HepG2 (cell line): ENCODE measurements around the gene FILIP1. TPM values are rescaled to one million over a fixed set of nuclear protein-coding genes. Genes with fewer than 3 reads are reported as not detected.

Experiments used
- ATAC-seq: fragments of 200-7000 bp; cut with Tn5 transposase; 3 replicates; pipeline ENCODE4 v1.9.1; 2020; ENCODE audit warnings: mild to moderate bottlenecking, moderate library complexity
- BruUV-seq: library from RNA; stranded (reverse); fragments of 400-500 nt; replicated peaks from 2 replicates; lab custom pipeline; 2021; lab: Mats Ljungman, UMichigan
- CTCF ChIA-PET: fragments of 300-600 bp; formaldehyde crosslinking; extraction: SDS; loops from one replicate; lab custom pipeline; 2021; ENCODE audit warnings: low total read pairs, inconsistent platforms, low intra/inter-chr PET ratio; lab: Yijun Ruan, JAX
- POLR2A ChIA-PET: fragments of 350-600 bp; sonication (Branson Sonifier 250); formaldehyde crosslinking; loops from one replicate; lab custom pipeline; 2020; ENCODE audit warnings: antibody characterized with exemption, inconsistent platforms; lab: Yijun Ruan, JAX
- DNase-seq: peaks from one replicate; pipeline ENCODE4 v3.0.0-alpha.2; 2015; ENCODE audit warnings: low spot score
- FAIRE-seq: peaks from 3 replicates; lab custom pipeline; 2011; peaks lifted over from hg19 to GRCh38; lab: Jason Lieb, UNC
- H2AFZ ChIP-seq: one replicate; pipeline ENCODE4 v1.6.1; 2011; ENCODE audit warnings: low read length, inconsistent platforms
- H3K27ac ChIP-seq: fragments of 300-600 bp; 3 replicates; pipeline ENCODE4 v1.8.0; 2011; ENCODE audit warnings: mixed run types, mild to moderate bottlenecking, mixed read lengths, low read length, inconsistent platforms; ENCODE audit not compliant: insufficient read depth; ENCODE audit errors: extremely low read length
- H3K27me3 ChIP-seq, 2 experiments: fragments of 200-600 bp in 1 of 2; 2 replicates in 1 of 2; 3 replicates in 1 of 2; pipeline versions ENCODE4 v1.6.0 to v1.8.0; 2011; ENCODE audit warnings: low read length in 2 of 2, mild to moderate bottlenecking in 2 of 2, moderate library complexity in 2 of 2, inconsistent platforms in 1 of 2; ENCODE audit not compliant: insufficient read depth in 2 of 2, control insufficient read depth in 1 of 2
- H3K36me3 ChIP-seq, 2 experiments: fragments of 200-600 bp in 1 of 2; replicated peaks in 1 of 2; 2 replicates in 1 of 2; 3 replicates in 1 of 2; pipeline versions ENCODE4 v1.5.1 to v1.8.0; 2011; ENCODE audit warnings: low read length in 2 of 2, inconsistent platforms in 1 of 2; ENCODE audit not compliant: insufficient read depth in 2 of 2, control insufficient read depth in 1 of 2
- H3K4me1 ChIP-seq: 2 replicates; pipeline ENCODE4 v1.5.1; 2012; ENCODE audit warnings: low read length, inconsistent platforms; ENCODE audit not compliant: insufficient read depth
- H3K4me2 ChIP-seq: 2 replicates; pipeline ENCODE4 v1.6.0; 2011; ENCODE audit warnings: low read depth, low read length, inconsistent platforms
- H3K4me3 ChIP-seq, 3 experiments: fragments of 200-600 bp in 1 of 3; sonication (generic), shearing (Covaris generic) in 1 of 3; replicated peaks in 1 of 3; 2 replicates each; pipeline ENCODE4 v1.5.1; 2011 to 2016; ENCODE audit warnings: low read length in 3 of 3, inconsistent platforms in 2 of 3, low read depth in 2 of 3, mild to moderate bottlenecking in 2 of 3, control low read depth in 1 of 3, mixed read lengths in 1 of 3; ENCODE audit not compliant: insufficient read depth in 1 of 3
- H3K79me2 ChIP-seq: one replicate; pipeline ENCODE4 v1.6.1; 2011; ENCODE audit warnings: low read length, inconsistent platforms; ENCODE audit not compliant: insufficient read depth
- H3K9ac ChIP-seq: 2 replicates; pipeline ENCODE4 v1.6.0; 2011; ENCODE audit warnings: mild to moderate bottlenecking, low read depth, low read length, inconsistent platforms; ENCODE audit not compliant: insufficient read depth
- H3K9me3 ChIP-seq: 2 replicates; pipeline ENCODE4 v1.5.1; 2012; ENCODE audit warnings: mild to moderate bottlenecking, low read length
- H4K20me1 ChIP-seq: 2 replicates; pipeline ENCODE4 v1.6.0; 2011; ENCODE audit warnings: inconsistent platforms, mild to moderate bottlenecking, low read length, moderate library complexity; ENCODE audit not compliant: insufficient read depth
- ZNF576 ChIP-seq: sonication (generic); formaldehyde crosslinking; IDR thresholded peaks from 2 replicates; pipeline ENCODE4 v1.4.0; 2020; ENCODE audit warnings: mild to moderate bottlenecking, missing genetic modification reagents
- ZNF850 ChIP-seq: sonication (generic); formaldehyde crosslinking; conservative IDR thresholded peaks from 2 replicates; pipeline ENCODE4 v1.9.0; 2021; ENCODE audit warnings: mild to moderate bottlenecking, missing genetic modification reagents
- WGBS: methylation state at CpG from one replicate; pipeline ENCODE4 v1.1.6; 2017; ENCODE audit warnings: low lambda C conversion rate; 5-methylcytosine and 5-hydroxymethylcytosine counted together
- in situ Hi-C: cut with HindIII; loops from 2 replicates; pipeline ENCODE4 v1.10.0; 2017; ENCODE audit warnings: low pct_unique_long_range_greater_than_20kb; ENCODE audit not compliant: extremely low pct_ligation_motif_present
- intact Hi-C: fragments of 100-400 bp; cut with micrococcal nuclease; formaldehyde crosslinking; loops from one replicate; pipeline ENCODE4 v1.10.0; 2022; ENCODE audit not compliant: unreplicated experiment
- polyA plus RNA-seq, 8 experiments: library from polyadenylated mRNA; depleted of rRNA in 3 of 8; stranded (reverse) in 7 of 8; unstranded in 1 of 8; fragments of >200 nt; fragmentation: Illumina TruSeq in 4 of 8; extraction: Trizol in 4 of 8; gene quantifications; 2 replicates each; pipeline versions ENCODE4 v1.2.1 to v1.2.3, GENCODE V29; 2011 to 2016; ENCODE audit warnings: low read depth in 4 of 8, missing spikeins in 1 of 8, mixed read lengths in 1 of 8; ENCODE audit not compliant: insufficient read depth in 1 of 8
- total RNA-seq, 5 experiments: library from RNA; depleted of rRNA; stranded (reverse); fragments of >200 nt; fragmentation: Illumina TruSeq; extraction: Trizol; gene quantifications; 2 replicates each; pipeline ENCODE4 v1.2.3, GENCODE V29; 2016; ENCODE audit warnings: low read depth in 1 of 5
- TF ChIP-seq, protein P1 (sequence below): sonication (generic); formaldehyde crosslinking; IDR thresholded peaks from 2 replicates; pipeline ENCODE4 v1.8.0; 2022; ENCODE audit warnings: missing genetic modification reagents, mild to moderate bottlenecking, inconsistent platforms, borderline replicate concordance

Gene FILIP1
- total and polyA plus RNA-seq, 2 of the 13 experiments (the other 11 are each of a cell fraction or from before 2014, with no cell fraction given), result not detected

DNA sequence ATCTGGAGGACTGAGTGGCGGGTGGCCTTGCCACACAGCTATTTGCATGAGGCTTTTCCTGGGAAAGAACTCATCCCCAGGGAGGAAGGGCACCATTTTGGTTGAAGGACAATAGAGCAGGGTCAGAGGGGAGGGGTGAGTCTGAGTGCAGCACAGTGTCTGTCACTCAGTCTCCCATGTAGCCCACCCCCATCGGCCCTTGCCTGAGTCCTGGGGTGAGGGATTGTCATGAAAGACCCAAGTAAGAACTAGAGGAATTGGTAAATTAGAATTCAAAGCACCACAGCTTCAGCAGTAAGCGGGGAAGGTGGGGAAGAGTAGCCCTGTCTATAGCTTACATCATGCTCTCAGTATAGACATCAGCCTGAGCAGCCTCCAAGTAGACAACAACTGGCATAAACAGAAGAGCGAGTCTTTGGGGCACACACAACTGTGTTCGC is 118.6 kb downstream of the FILIP1 start:
- FAIRE-seq, result no peak
- no peak for ATAC-seq
- WGBS, result 44% methylated on average over 5 of the region's 5 CpGs
- Histone ChIP-seq H3K27ac (no peak overlapping the region), H3K4me3 (no peak overlapping the region), H3K36me3 (no peaks in the 10 kb centered on the region), H3K79me2 (no peaks in the 10 kb centered on the region), H3K27me3 (no peaks in the 10 kb centered on the region), H3K9ac (no peak overlapping the region), H2AFZ (no peak overlapping the region), H4K20me1 (no peaks in the 10 kb centered on the region), H3K9me3 (no peaks in the 10 kb centered on the region), H3K4me2 (no peak overlapping the region), H3K4me1 (no peaks in the 10 kb centered on the region)
- BruUV-seq, result no TSS peak
- ChIA-PET POLR2A (no interaction called here), CTCF (no interaction called here)
- intact Hi-C loops, result no loop called here
- TF ChIP-seq ZNF576 (CRISPR knock-in tag), result no peak
- TF ChIP-seq, protein P1, sequence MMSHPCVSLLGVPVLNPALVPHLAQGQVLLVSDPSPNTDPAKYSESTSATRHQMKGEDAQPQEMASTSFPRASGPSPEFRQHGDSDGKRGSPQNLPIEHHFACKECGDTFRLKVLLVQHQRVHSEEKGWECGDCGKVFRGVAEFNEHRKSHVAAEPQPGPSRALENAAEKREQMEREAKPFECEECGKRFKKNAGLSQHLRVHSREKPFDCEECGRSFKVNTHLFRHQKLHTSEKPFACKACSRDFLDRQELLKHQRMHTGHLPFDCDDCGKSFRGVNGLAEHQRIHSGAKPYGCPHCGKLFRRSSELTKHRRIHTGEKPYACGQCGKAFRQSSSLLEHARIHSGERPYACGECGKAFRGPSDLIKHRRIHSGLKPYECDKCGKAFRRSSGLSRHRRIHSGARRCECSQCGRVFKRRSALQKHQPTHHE (CRISPR knock-in tag), result no peak
- no peak for DNase-seq
- in situ Hi-C loops, result no loop called here

DNA sequence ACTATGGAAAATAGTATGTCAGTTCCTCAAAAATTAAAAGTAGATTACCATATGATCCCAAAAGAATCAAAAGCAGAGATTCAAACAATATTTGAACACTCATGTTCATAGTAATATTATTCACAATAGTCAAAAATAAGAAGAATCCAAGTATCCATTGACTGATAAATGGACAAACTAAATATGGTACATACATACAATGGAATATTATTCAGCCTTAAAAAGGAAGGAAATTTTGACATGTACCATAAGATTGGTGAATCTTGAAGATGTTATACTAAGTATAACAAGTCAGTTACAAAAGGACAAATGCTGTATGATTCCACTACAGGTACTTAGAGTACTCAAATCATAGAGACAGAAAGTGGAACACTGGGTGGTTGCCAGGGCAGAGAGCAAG is 120.7 kb downstream of the FILIP1 start:
- Histone ChIP-seq H3K9me3 (no peaks in the 10 kb centered on the region), H3K9ac (no peak overlapping the region), H3K4me2 (no peak overlapping the region), H3K36me3 (no peaks in the 10 kb centered on the region), H2AFZ (no peak overlapping the region), H3K4me1 (no peaks in the 10 kb centered on the region), H4K20me1 (no peaks in the 10 kb centered on the region), H3K27me3 (no peaks in the 10 kb centered on the region), H3K79me2 (no peaks in the 10 kb centered on the region), H3K4me3 (no peak overlapping the region), H3K27ac (no peak overlapping the region)
- intact Hi-C loops (no loop called here), in situ Hi-C loops (no loop called here)
- DNase-seq (no peak), FAIRE-seq (no peak), ATAC-seq (no peak)
- ChIA-PET POLR2A (no interaction called here), CTCF (no interaction called here)
- TF ChIP-seq ZNF850 (CRISPR knock-in tag), result no peak
- no TSS peak for BruUV-seq
